NCI-H2171 (cell line): ENCODE measurements around the gene HPS5.
"Not testable (repeated sequence)": the region's sequence is repeated elsewhere in the genome, so short reads cannot be mapped to it uniquely, and the experiment has no call there.

Source experiments
- DNase-seq: peaks from one replicate; lab custom pipeline; 2025; lab: John Stamatoyannopoulos, UW

HPS5 gene

DNA sequence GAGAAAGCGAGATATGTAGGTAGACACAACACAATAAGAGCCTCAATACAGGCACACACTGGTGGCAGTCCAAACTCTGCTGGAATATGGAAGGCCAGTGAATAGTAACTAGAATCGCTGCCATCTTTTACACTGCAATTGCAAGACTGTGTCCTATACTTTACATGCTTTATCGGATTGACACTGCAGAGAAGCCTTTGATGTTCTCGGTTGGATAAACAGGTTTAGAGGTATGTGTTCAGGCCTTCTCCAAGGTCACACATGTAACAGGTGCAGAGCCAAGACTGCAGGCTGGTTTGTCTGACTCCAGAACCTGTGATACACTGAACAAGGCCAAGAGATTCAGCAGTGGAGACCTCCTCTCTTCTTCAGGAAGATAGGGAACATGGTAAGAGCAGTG lies 50.7 kb downstream of the HPS5 start:
- DNase-seq: no peak

GRCh38 chr11:18270102-18270501 lies 51.8 kb downstream of the HPS5 start:
- no peak for DNase-seq

GRCh38 chr11:18269252-18269651 lies 52.7 kb downstream of the HPS5 start:
- DNase-seq: not testable (repeated sequence)

DNA sequence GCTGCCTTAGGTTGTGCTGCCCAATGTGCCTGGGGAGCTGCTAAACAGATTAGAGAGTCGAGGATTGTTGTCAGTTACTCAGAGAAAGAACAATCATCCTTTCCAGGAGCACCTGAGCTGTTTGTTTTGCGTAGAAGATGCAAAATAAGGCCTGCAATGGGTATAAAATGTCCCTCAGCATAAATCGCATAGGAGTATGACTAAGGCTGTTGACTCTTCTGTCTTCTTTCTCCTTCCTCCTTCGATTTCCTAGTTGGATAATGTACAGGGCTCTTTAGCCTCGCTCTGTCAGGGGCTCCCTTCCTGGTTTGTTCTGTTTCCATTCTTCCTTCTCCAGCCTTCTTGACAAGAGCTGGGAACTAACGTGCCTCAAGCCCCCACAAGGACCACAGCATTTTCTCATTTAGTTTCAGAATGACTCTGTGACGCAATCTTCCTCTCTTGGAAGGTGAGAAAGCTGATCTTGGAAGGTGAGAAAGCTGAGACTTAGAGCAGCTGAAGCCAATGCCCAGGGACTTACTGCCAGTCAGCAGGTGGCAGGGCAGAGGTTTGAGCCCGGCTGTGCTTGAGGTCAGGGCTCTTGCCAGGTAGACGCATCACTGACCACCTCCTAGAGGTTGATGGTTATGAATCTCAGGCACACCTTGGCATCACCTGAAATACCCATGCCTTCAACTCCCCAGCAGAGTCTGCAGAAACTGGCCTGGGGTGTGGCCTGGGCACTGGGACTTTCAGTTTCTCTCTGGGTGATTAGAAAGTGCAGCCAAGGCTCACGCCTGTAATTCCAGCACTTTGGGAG lies 54.4 kb downstream of the HPS5 start:
- DNase-seq: not testable (repeated sequence)

GRCh38 chr11:18265949-18266348 lies 56.0 kb downstream of the HPS5 start, which contains the start of gene SAA1:
Gene SAA1 (plus strand): TSS chr11:18266264. CDS start chr11:18266888, 624 bp downstream.
- no peak for DNase-seq

- DNase-seq: no peak
Measured at GRCh38 chr11:18264677-18265555, 57.0 kb downstream of the HPS5 start.

DNA sequence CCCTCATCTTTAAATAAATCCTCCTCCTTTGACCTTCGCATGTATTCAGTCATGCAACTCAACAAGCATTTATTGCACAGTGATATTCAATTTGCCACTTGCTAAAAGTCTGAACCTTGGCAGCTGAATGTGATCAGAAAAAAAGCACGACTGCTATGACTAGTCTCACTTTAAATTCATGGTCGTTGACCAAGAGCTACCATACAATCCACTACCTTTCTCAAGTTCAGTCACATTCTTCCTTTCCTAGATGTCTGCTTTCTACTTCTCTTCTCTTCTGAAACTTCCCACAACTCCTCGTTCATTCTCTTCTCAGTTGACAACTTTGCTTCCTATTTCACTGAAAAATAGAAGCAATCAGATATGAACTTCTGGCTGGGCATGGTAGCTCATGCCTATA lies 57.9 kb downstream of the HPS5 start:
- DNase-seq: no peak

- not testable (repeated sequence) for DNase-seq
Measured at GRCh38 chr11:18262681-18263350, 59.1 kb downstream of the HPS5 start.

DNA sequence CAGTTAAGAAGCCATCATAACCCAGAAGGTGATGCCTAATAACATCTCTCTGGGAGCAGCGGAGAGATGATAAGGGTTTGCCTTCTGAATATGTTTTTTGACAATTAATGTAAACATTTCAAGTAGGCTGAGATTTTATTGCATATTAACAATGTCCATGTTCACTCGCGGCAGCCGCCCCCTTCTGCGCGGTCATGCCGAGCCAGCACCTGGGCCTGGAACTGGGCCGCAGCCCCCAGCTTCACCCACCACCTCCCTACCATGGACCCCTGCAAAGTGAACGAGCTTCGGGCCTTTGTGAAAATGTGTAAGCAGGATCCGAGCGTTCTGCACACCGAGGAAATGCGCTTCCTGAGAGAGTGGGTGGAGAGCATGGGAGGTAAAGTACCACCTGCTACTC lies 60.2 kb downstream of the HPS5 start:
- no peak for DNase-seq

GRCh38 chr11:18259259-18259658 lies 62.7 kb downstream of the HPS5 start:
- DNase-seq: no peak

- no peak for DNase-seq
Measured at GRCh38 chr11:18254781-18255361, 67.1 kb downstream of the HPS5 start.

DNA sequence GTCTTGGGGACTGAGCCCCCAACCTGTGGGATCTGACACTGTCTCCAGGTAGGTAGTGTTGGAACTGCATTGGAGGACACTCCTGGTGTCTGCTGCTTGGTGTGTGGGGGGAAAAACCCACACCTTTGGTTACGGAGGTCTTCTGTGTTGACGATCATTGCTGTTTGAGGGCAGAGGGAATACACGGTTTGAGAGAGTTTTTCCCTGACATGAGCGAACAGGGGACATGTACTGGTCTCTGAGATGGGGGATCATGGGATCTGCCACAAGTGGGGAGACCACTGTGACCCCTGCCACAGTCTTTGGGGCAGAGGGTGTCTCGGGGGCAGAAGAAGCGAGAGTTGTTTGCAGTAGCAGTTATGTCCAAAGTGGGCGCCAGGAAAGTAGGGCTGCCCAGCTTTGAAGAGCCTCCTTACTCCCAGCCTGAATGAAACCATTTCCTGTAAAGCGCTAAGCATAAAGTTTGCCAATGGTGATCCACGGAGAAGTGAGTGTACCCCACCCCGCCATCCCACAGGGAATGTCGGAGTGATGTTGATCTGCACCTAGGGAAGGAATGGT lies 68.1 kb downstream of the HPS5 start:
- DNase-seq: no peak

DNA sequence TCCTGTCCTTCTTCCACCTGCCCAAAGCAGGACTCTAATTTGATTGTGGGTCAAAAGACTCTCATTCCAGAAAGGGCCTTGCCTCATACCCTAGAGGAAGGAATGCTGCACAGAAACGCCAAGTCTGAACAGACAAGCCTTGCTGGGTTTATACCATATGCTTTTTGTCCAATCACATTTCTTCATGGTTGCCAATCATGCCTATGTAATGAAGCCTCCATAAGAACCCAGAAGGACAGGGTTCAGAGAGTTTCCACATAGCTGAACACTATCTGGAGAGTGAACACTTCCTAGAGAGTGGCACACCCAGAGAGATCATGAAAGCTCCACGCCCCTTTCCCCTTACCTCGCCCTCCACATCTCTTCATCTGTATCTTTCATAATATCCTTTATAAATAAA lies 68.7 kb downstream of the HPS5 start:
- no peak for DNase-seq

- no peak for DNase-seq
Measured at GRCh38 chr11:18248561-18248960, 73.4 kb downstream of the HPS5 start, which contains the start of gene SAA2. Gene SAA2 (minus strand): TSS chr11:18248668. CDS start chr11:18248011, 657 bp downstream.

- DNase-seq: not testable (repeated sequence)
Measured at GRCh38 chr11:18247191-18247581, 74.8 kb downstream of the HPS5 start.

GRCh38 chr11:18246379-18247190 lies 75.4 kb downstream of the HPS5 start:
- not testable (repeated sequence) for DNase-seq

GRCh38 chr11:18245396-18245795 lies 76.5 kb downstream of the HPS5 start:
- no peak for DNase-seq

- peak; percentile 15 for DNase-seq
Measured at GRCh38 chr11:18243783-18244362, 78.1 kb downstream of the HPS5 start.

GRCh38 chr11:18239655-18240054 lies 82.3 kb downstream of the HPS5 start:
- DNase-seq: no peak

- DNase-seq: no peak
Measured at GRCh38 chr11:18236664-18237356, 85.1 kb downstream of the HPS5 start, which contains the start of gene SAA4. Gene SAA4 (minus strand): TSS chr11:18236802. CDS start chr11:18235926, 876 bp downstream.
